ENCODE measurements around the gene TXNL4A.

Gene TXNL4A

GRCh38 chr18:79980585-79980984 lies 7.8 kb downstream of the TXNL4A start:
- H3K9me3 ChIP-seq (ENCODE audit: severe bottlenecking): no peaks in the 10 kb centered on the region
- no peaks in the 10 kb centered on the region for H3K27me3 ChIP-seq (ENCODE audit: insufficient read depth, low read depth, severe bottlenecking)
- no peak overlapping the region for H3K27ac ChIP-seq
- TF ChIP-seq CTCF (IDR thresholded peaks at IDR 0.05; ENCODE audit: low read depth, low read length): no peak
- no peak for DNase-seq
- H3K36me3 ChIP-seq: peaks cover 74% of the 10 kb centered on the region
- H3K4me3 ChIP-seq (ENCODE audit: low read depth, low read length): no peak overlapping the region

GRCh38 chr18:79979843-79980242 lies 8.5 kb downstream of the TXNL4A start:
- peaks cover 74% of the 10 kb centered on the region for H3K36me3 ChIP-seq
- no peak overlapping the region for H3K27ac ChIP-seq
- no peak for TF ChIP-seq CTCF (IDR thresholded peaks at IDR 0.05; ENCODE audit: low read depth, low read length)
- H3K4me3 ChIP-seq (ENCODE audit: low read depth, low read length): no peak overlapping the region
- H3K27me3 ChIP-seq (ENCODE audit: insufficient read depth, low read depth, severe bottlenecking): no peaks in the 10 kb centered on the region
- H3K9me3 ChIP-seq (ENCODE audit: severe bottlenecking): no peaks in the 10 kb centered on the region
- DNase-seq: no peak

- Histone ChIP-seq H3K36me3 (peaks cover 79% of the 10 kb centered on the region), H3K27me3 (ENCODE audit: insufficient read depth, low read depth, severe bottlenecking) (no peaks in the 10 kb centered on the region), H3K27ac (no peak overlapping the region), H3K4me3 (ENCODE audit: low read depth, low read length) (no peak overlapping the region), H3K9me3 (ENCODE audit: severe bottlenecking) (no peaks in the 10 kb centered on the region)
- no peak for DNase-seq
- TF ChIP-seq CTCF (IDR thresholded peaks at IDR 0.05; ENCODE audit: low read depth, low read length): no peak
These were observed 12.2 kb downstream of the TXNL4A start for GRCh38 chr18:79975985-79976680.

- no peak overlapping the region for H3K27ac ChIP-seq
- no peak overlapping the region for H3K4me3 ChIP-seq (ENCODE audit: low read depth, low read length)
- peaks cover 90% of the 10 kb centered on the region for H3K36me3 ChIP-seq
- DNase-seq: no peak
- H3K9me3 ChIP-seq (ENCODE audit: severe bottlenecking): no peaks in the 10 kb centered on the region
- TF ChIP-seq CTCF (IDR thresholded peaks at IDR 0.05; ENCODE audit: low read depth, low read length): no peak
- no peaks in the 10 kb centered on the region for H3K27me3 ChIP-seq (ENCODE audit: insufficient read depth, low read depth, severe bottlenecking)
These were observed 13.3 kb downstream of the TXNL4A start for GRCh38 chr18:79975043-79975442.

GRCh38 chr18:79974025-79974654 lies 14.2 kb downstream of the TXNL4A start:
- Histone ChIP-seq H3K36me3 (peaks cover 87% of the 10 kb centered on the region), H3K27me3 (ENCODE audit: insufficient read depth, low read depth, severe bottlenecking) (no peaks in the 10 kb centered on the region), H3K9me3 (ENCODE audit: severe bottlenecking) (no peaks in the 10 kb centered on the region), H3K27ac (no peak overlapping the region), H3K4me3 (ENCODE audit: low read depth, low read length) (no peak overlapping the region)
- TF ChIP-seq CTCF (IDR thresholded peaks at IDR 0.05; ENCODE audit: low read depth, low read length): no peak
- no peak for DNase-seq
